Stimulated activated naive CD4-positive, alpha-beta T cell (primary cell): ENCODE results near the gene AFF1.
"Not testable (repeated sequence)": the region's sequence is repeated elsewhere in the genome, so short reads cannot be mapped to it uniquely, and the experiment has no call there.

Experiments
- DNase-seq, 6 experiments: peaks; one replicate each; lab custom pipeline; 2025; lab: John Stamatoyannopoulos, UW

The AFF1 gene

GRCh38 chr4:87055311-87055710 lies 120.5 kb downstream of the AFF1 start:
- no peak for DNase-seq

- DNase-seq = no peak
Measured at GRCh38 chr4:87056881-87057280, 122.1 kb downstream of the AFF1 start.

- no peak for DNase-seq
Measured at GRCh38 chr4:87057835-87058355, 123.1 kb downstream of the AFF1 start.

- no peak for DNase-seq
Measured at GRCh38 chr4:87058356-87059073, 123.7 kb downstream of the AFF1 start.

- no peak for DNase-seq
Measured at GRCh38 chr4:87060957-87061356, 126.1 kb downstream of the AFF1 start.

- DNase-seq = no peak
Measured at GRCh38 chr4:87065021-87065420, 130.2 kb downstream of the AFF1 start.

- DNase-seq = no peak
Measured at GRCh38 chr4:87066403-87067123, 131.8 kb downstream of the AFF1 start.

GRCh38 chr4:87067124-87067885 lies 132.5 kb downstream of the AFF1 start:
- no peak for DNase-seq

GRCh38 chr4:87068583-87069021 lies 133.8 kb downstream of the AFF1 start:
- DNase-seq = no peak

- DNase-seq = no peak
Measured at GRCh38 chr4:87069037-87069742, 134.4 kb downstream of the AFF1 start.

- DNase-seq = no peak
Measured at GRCh38 chr4:87071401-87071800, 136.6 kb downstream of the AFF1 start.

GRCh38 chr4:87072545-87072944 lies 137.7 kb downstream of the AFF1 start:
- DNase-seq = not testable (repeated sequence)

GRCh38 chr4:87073199-87074120 lies 138.6 kb downstream of the AFF1 start:
- DNase-seq = peak in 5 of 6 experiments; percentile 3 to 60 (median 41)

GRCh38 chr4:87074121-87074488 lies 139.3 kb downstream of the AFF1 start:
- DNase-seq = no peak

- DNase-seq = no peak
Measured at GRCh38 chr4:87075876-87076275, 141.1 kb downstream of the AFF1 start.

- no peak for DNase-seq
Measured at GRCh38 chr4:87076690-87077358, 142.0 kb downstream of the AFF1 start.

- DNase-seq = no peak
Measured at GRCh38 chr4:87077914-87078585, 143.2 kb downstream of the AFF1 start.

GRCh38 chr4:87078987-87079486 lies 144.2 kb downstream of the AFF1 start:
- no peak for DNase-seq

GRCh38 chr4:87079967-87080366 lies 145.2 kb downstream of the AFF1 start:
- DNase-seq = no peak
